ENCODE results near the gene FKBP14. TPM values are rescaled to one million over a fixed set of nuclear protein-coding genes. Genes with fewer than 3 reads are reported as not detected.

Gene FKBP14
- total RNA-seq, 6 experiments from 2014 or later: 60.0 to 73.0 (median 64.4) TPM

Other genes starting within 250 kb of the FKBP14 start
- not detected for gene WIPF3, start 220.2 kb downstream of the FKBP14 start, total RNA-seq (2021; fragmentation: NEBNext Ultra II Directional; extraction: Animal tissue kit (Norgen Biotek cat#: 25700))
- 100 to 1,000 TPM; 137 to 168 (median 145) TPM for gene SCRN1, start 36.9 kb downstream of the FKBP14 start, total RNA-seq (2021; fragmentation: NEBNext Ultra II Directional; extraction: Animal tissue kit (Norgen Biotek cat#: 25700))
- 10 to 100 TPM in 2 of 6 experiments, 1 to 10 TPM in 4; 9.1 to 10.1 (median 9.6) TPM for gene PLEKHA8, start 1.7 kb upstream of the FKBP14 start, total RNA-seq (2021; fragmentation: NEBNext Ultra II Directional; extraction: Animal tissue kit (Norgen Biotek cat#: 25700))
- gene MTURN, start 108.3 kb upstream of the FKBP14 start, total RNA-seq (2021; fragmentation: NEBNext Ultra II Directional; extraction: Animal tissue kit (Norgen Biotek cat#: 25700)): 1 to 10 TPM; 4.3 to 7.1 (median 5.9) TPM